Epithelial cell of prostate (primary cell): ENCODE data around the gene HSH2D.

Source experiments
- DNase-seq: peaks from one replicate; pipeline ENCODE4 v3.0.0-alpha.2; 2011; ENCODE audit warnings: low read depth, low spot score
- H3K27ac ChIP-seq: fragments of 450-650 bp; 2 replicates; pipeline ENCODE4 v1.5.1; 2017; ENCODE audit warnings: mild to moderate bottlenecking

HSH2D gene

DNA sequence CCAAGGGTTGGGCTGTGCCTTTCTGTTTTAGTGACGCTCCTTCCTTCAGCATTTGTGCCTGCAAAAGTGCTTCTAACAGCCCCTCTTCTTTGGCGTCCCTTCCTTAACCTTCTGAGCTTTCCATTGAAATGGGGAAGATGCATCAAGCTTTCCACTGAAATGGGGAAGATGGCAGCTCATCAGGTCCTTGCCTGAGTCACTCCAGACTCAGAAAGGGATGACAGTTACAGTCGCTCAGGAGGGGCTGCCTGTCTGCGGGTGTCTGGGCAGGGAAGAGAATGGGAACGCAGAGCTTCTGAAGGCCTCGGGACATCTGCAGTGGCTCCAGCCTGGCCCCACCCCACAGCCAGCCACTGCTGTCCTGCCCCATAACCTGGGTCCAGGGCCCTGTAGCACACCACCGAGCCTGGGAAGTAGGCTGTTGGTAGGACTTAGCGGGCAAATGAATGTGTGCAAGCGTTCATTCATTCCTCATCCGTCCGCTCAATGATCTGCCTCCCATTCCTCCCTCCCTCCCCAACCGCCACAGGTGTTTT, 64.1 kb downstream of the HSH2D start:
- H3K27ac ChIP-seq: no peak overlapping the region
- DNase-seq: no peak
